ENCODE data around the gene CACNA1B.
A peak's percentile ranks its signal among the peaks of the same experiment; 100 is the strongest.
"Not testable (repeated sequence)": the region's sequence is repeated elsewhere in the genome, so short reads cannot be mapped to it uniquely, and the experiment has no call there.

The CACNA1B gene

GRCh38 chr9:137875354-137875753 is 2.2 kb upstream of the CACNA1B start:
- Histone ChIP-seq H3K27me3 (ENCODE audit: insufficient read depth, low read length) (peaks cover 25% of the 10 kb centered on the region), H3K4me3 (ENCODE audit: low read length) (no peak overlapping the region), H3K4me1 (ENCODE audit: insufficient read depth, low read length) (peaks cover 4% of the 10 kb centered on the region), H3K36me3 (ENCODE audit: insufficient read depth, low read length) (no peaks in the 10 kb centered on the region), H3K9me3 (ENCODE audit: low read length) (peaks cover 9% of the 10 kb centered on the region), H2AFZ (ENCODE audit: low read depth, low read length) (no peak overlapping the region)

GRCh38 chr9:137875846-137876245 is 1.7 kb upstream of the CACNA1B start:
- Histone ChIP-seq H3K4me1 (ENCODE audit: insufficient read depth, low read length) (peaks cover 4% of the 10 kb centered on the region), H3K27me3 (ENCODE audit: insufficient read depth, low read length) (peaks cover 25% of the 10 kb centered on the region), H3K4me3 (ENCODE audit: low read length) (no peak overlapping the region), H3K9me3 (ENCODE audit: low read length) (peaks cover 9% of the 10 kb centered on the region), H2AFZ (ENCODE audit: low read depth, low read length) (no peak overlapping the region), H3K36me3 (ENCODE audit: insufficient read depth, low read length) (no peaks in the 10 kb centered on the region)

GRCh38 chr9:137876269-137876668 is 1.3 kb upstream of the CACNA1B start:
- Histone ChIP-seq H2AFZ (ENCODE audit: low read depth, low read length) (no peak overlapping the region), H3K4me3 (ENCODE audit: low read length) (no peak overlapping the region), H3K36me3 (ENCODE audit: insufficient read depth, low read length) (no peaks in the 10 kb centered on the region), H3K9me3 (ENCODE audit: low read length) (peaks cover 9% of the 10 kb centered on the region), H3K27me3 (ENCODE audit: insufficient read depth, low read length) (peaks cover 25% of the 10 kb centered on the region), H3K4me1 (ENCODE audit: insufficient read depth, low read length) (peaks cover 4% of the 10 kb centered on the region)

GRCh38 chr9:137876781-137877386 is 698 bp upstream of the CACNA1B start:
- Histone ChIP-seq H3K4me3 (ENCODE audit: low read length) (no peak overlapping the region), H3K4me1 (ENCODE audit: insufficient read depth, low read length) (peaks cover 4% of the 10 kb centered on the region), H3K36me3 (ENCODE audit: insufficient read depth, low read length) (no peaks in the 10 kb centered on the region), H3K9me3 (ENCODE audit: low read length) (peaks cover 9% of the 10 kb centered on the region), H3K27me3 (ENCODE audit: insufficient read depth, low read length) (peaks cover 25% of the 10 kb centered on the region), H2AFZ (ENCODE audit: low read depth, low read length) (no peak overlapping the region)

GRCh38 chr9:137878146-137878941 is 762 bp downstream of the CACNA1B start:
- Histone ChIP-seq H2AFZ (ENCODE audit: low read depth, low read length) (no peak overlapping the region), H3K36me3 (ENCODE audit: insufficient read depth, low read length) (no peaks in the 10 kb centered on the region), H3K4me3 (ENCODE audit: low read length) (peak overlapping the region; percentile 56), H3K27me3 (ENCODE audit: insufficient read depth, low read length) (peaks cover 25% of the 10 kb centered on the region), H3K9me3 (ENCODE audit: low read length) (peaks cover 9% of the 10 kb centered on the region), H3K4me1 (ENCODE audit: insufficient read depth, low read length) (peaks cover 4% of the 10 kb centered on the region)

- Histone ChIP-seq H3K9me3 (ENCODE audit: low read length) (peaks cover 9% of the 10 kb centered on the region), H2AFZ (ENCODE audit: low read depth, low read length) (no peak overlapping the region), H3K27me3 (ENCODE audit: insufficient read depth, low read length) (peaks cover 25% of the 10 kb centered on the region), H3K4me3 (ENCODE audit: low read length) (no peak overlapping the region), H3K36me3 (ENCODE audit: insufficient read depth, low read length) (no peaks in the 10 kb centered on the region), H3K4me1 (ENCODE audit: insufficient read depth, low read length) (peaks cover 4% of the 10 kb centered on the region)
Observed at GRCh38 chr9:137879052-137879451, 1.5 kb downstream of the CACNA1B start.

- H3K4me3 ChIP-seq (ENCODE audit: low read length) = no peak overlapping the region
- H3K27me3 ChIP-seq (ENCODE audit: insufficient read depth, low read length) = peaks cover 25% of the 10 kb centered on the region
Observed at GRCh38 chr9:137879566-137880150, 2.1 kb downstream of the CACNA1B start.

GRCh38 chr9:137880160-137880975 is 2.8 kb downstream of the CACNA1B start:
- peaks cover 19% of the 10 kb centered on the region for H3K27me3 ChIP-seq (ENCODE audit: insufficient read depth, low read length)
- no peak overlapping the region for H2AFZ ChIP-seq (ENCODE audit: low read depth, low read length)
- peaks cover 4% of the 10 kb centered on the region for H3K4me1 ChIP-seq (ENCODE audit: insufficient read depth, low read length)
- H3K36me3 ChIP-seq (ENCODE audit: insufficient read depth, low read length) = no peaks in the 10 kb centered on the region
- peaks cover 9% of the 10 kb centered on the region for H3K9me3 ChIP-seq (ENCODE audit: low read length)
- no peak overlapping the region for H3K4me3 ChIP-seq (ENCODE audit: low read length)

More at GRCh38 chr9:137879566-137880150, 2.1 kb downstream of the CACNA1B start:
- Histone ChIP-seq H3K4me1 (ENCODE audit: insufficient read depth, low read length) (peaks cover 4% of the 10 kb centered on the region), H2AFZ (ENCODE audit: low read depth, low read length) (no peak overlapping the region), H3K36me3 (ENCODE audit: insufficient read depth, low read length) (no peaks in the 10 kb centered on the region), H3K9me3 (ENCODE audit: low read length) (peaks cover 9% of the 10 kb centered on the region)

- H2AFZ ChIP-seq (ENCODE audit: low read depth, low read length) = no peak overlapping the region
- peaks cover 12% of the 10 kb centered on the region for H3K27me3 ChIP-seq (ENCODE audit: insufficient read depth, low read length)
- no peak overlapping the region for H3K4me3 ChIP-seq (ENCODE audit: low read length)
- peaks cover 4% of the 10 kb centered on the region for H3K4me1 ChIP-seq (ENCODE audit: insufficient read depth, low read length)
- H3K36me3 ChIP-seq (ENCODE audit: insufficient read depth, low read length) = no peaks in the 10 kb centered on the region
- H3K9me3 ChIP-seq (ENCODE audit: low read length) = peaks cover 9% of the 10 kb centered on the region
Observed at GRCh38 chr9:137880976-137881530, 3.5 kb downstream of the CACNA1B start.

- Histone ChIP-seq H3K36me3 (ENCODE audit: insufficient read depth, low read length) (no peaks in the 10 kb centered on the region), H3K9me3 (ENCODE audit: low read length) (peaks cover 2% of the 10 kb centered on the region), H3K4me3 (ENCODE audit: low read length) (no peak overlapping the region), H2AFZ (ENCODE audit: low read depth, low read length) (no peak overlapping the region), H3K27me3 (ENCODE audit: insufficient read depth, low read length) (peaks cover 4% of the 10 kb centered on the region), H3K4me1 (ENCODE audit: insufficient read depth, low read length) (peaks cover 4% of the 10 kb centered on the region)
Observed at GRCh38 chr9:137881591-137882505, 4.3 kb downstream of the CACNA1B start.

GRCh38 chr9:137882506-137882821 is 4.9 kb downstream of the CACNA1B start:
- no peak overlapping the region for H2AFZ ChIP-seq (ENCODE audit: low read depth, low read length)
- no peaks in the 10 kb centered on the region for H3K9me3 ChIP-seq (ENCODE audit: low read length)
- no peak overlapping the region for H3K4me3 ChIP-seq (ENCODE audit: low read length)
- H3K36me3 ChIP-seq (ENCODE audit: insufficient read depth, low read length) = no peaks in the 10 kb centered on the region
- peaks cover 4% of the 10 kb centered on the region for H3K4me1 ChIP-seq (ENCODE audit: insufficient read depth, low read length)
- H3K27me3 ChIP-seq (ENCODE audit: insufficient read depth, low read length) = peaks cover 2% of the 10 kb centered on the region

- not testable (repeated sequence) for H3K4me1 ChIP-seq (ENCODE audit: insufficient read depth, low read length); H3K36me3 ChIP-seq (ENCODE audit: insufficient read depth, low read length); H3K4me3 ChIP-seq (ENCODE audit: low read length); H3K27me3 ChIP-seq (ENCODE audit: insufficient read depth, low read length); H3K9me3 ChIP-seq (ENCODE audit: low read length); H2AFZ ChIP-seq (ENCODE audit: low read depth, low read length)
Observed at GRCh38 chr9:137883977-137884376, 6.4 kb downstream of the CACNA1B start.

Data from neuron (in vitro differentiated cells).